Breast epithelium (tissue), 3 donors: ENCODE results near the gene PCGF1.

ENCODE experiments used
- POLR2A ChIP-seq: fragments of 450-650 bp; IDR thresholded peaks from one replicate; pipeline ENCODE4 v1.6.1; 2016; ENCODE audit warnings: antibody characterized with exemption, mild to moderate bottlenecking, moderate library complexity
- POLR2AphosphoS5 ChIP-seq, 3 donors: sonication (generic); formaldehyde crosslinking; IDR thresholded peaks; one replicate each; pipeline ENCODE4 v1.6.1; 2017; ENCODE audit warnings: antibody characterized with exemption in 3 of 3
- TF ChIP-seq, protein P1 (sequence below), 3 donors: fragments of 450-650 bp; IDR thresholded peaks; one replicate each; pipeline ENCODE4 v1.5.1; 2016 to 2017; ENCODE audit warnings: antibody characterized with exemption in 3 of 3, mild to moderate bottlenecking in 3 of 3, moderate library complexity in 3 of 3

DNA sequence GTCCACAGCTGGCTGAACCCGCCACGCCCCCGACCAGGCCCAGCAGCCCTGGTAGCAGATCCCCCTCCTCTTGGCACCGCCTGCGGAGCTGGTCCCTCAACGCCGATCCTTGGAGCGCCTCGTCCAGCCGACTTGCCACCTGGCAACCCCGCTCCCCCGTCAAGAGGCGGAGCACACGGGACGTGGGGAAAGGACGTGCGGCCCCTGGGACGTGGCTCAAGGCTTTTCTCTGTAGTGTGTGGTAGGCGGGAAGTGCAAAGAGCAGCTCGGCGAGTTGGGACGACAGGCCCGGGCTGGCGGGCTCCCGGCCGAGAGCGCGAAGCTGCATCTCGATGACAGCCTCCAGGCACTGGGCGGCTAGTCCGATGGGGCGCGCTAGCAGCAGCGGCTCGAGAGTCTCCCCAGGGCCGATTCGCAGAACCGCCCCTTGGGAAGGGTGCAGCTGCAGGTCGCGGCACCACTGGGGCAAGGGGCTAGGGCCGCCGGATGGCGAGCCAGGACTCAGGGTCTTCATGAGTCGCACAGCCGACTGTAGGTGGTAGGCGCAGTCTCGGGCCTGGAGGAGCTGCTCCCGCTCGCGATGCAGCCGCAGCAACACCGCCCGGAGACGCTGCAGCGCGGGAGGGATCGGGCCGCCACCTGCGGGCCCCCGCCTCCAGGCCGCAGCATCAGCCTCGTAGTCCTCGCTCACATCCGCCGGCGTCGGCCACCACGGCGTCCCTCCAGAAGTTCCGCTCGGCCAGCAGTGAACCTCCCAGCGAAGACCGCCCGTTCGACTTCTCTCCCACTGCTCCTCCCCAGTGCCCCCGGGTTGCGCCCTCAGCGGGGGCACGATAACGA lies 25.3 kb downstream of the PCGF1 start:
- no peak for TF ChIP-seq POLR2A
- TF ChIP-seq, protein P1, sequence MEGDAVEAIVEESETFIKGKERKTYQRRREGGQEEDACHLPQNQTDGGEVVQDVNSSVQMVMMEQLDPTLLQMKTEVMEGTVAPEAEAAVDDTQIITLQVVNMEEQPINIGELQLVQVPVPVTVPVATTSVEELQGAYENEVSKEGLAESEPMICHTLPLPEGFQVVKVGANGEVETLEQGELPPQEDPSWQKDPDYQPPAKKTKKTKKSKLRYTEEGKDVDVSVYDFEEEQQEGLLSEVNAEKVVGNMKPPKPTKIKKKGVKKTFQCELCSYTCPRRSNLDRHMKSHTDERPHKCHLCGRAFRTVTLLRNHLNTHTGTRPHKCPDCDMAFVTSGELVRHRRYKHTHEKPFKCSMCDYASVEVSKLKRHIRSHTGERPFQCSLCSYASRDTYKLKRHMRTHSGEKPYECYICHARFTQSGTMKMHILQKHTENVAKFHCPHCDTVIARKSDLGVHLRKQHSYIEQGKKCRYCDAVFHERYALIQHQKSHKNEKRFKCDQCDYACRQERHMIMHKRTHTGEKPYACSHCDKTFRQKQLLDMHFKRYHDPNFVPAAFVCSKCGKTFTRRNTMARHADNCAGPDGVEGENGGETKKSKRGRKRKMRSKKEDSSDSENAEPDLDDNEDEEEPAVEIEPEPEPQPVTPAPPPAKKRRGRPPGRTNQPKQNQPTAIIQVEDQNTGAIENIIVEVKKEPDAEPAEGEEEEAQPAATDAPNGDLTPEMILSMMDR (IDR thresholded peaks at IDR 0.05), result no peak
- no peak for TF ChIP-seq POLR2AphosphoS5 (IDR thresholded peaks at IDR 0.05)
